Measurements from ENCODE around the gene RCAN3.

GRCh38 chr1:24586970-24587820 lies 84.6 kb downstream of the RCAN3 start:
- TF ChIP-seq, protein P1, sequence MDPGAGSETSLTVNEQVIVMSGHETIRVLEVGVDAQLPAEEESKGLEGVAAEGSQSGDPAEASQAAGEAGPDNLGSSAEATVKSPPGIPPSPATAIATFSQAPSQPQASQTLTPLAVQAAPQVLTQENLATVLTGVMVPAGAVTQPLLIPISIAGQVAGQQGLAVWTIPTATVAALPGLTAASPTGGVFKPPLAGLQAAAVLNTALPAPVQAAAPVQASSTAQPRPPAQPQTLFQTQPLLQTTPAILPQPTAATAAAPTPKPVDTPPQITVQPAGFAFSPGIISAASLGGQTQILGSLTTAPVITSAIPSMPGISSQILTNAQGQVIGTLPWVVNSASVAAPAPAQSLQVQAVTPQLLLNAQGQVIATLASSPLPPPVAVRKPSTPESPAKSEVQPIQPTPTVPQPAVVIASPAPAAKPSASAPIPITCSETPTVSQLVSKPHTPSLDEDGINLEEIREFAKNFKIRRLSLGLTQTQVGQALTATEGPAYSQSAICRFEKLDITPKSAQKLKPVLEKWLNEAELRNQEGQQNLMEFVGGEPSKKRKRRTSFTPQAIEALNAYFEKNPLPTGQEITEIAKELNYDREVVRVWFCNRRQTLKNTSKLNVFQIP (CRISPR knock-in tag; IDR thresholded peaks at IDR 0.05; ENCODE audit: borderline replicate concordance, low read depth), result no peak
- TF ChIP-seq, protein P2, sequence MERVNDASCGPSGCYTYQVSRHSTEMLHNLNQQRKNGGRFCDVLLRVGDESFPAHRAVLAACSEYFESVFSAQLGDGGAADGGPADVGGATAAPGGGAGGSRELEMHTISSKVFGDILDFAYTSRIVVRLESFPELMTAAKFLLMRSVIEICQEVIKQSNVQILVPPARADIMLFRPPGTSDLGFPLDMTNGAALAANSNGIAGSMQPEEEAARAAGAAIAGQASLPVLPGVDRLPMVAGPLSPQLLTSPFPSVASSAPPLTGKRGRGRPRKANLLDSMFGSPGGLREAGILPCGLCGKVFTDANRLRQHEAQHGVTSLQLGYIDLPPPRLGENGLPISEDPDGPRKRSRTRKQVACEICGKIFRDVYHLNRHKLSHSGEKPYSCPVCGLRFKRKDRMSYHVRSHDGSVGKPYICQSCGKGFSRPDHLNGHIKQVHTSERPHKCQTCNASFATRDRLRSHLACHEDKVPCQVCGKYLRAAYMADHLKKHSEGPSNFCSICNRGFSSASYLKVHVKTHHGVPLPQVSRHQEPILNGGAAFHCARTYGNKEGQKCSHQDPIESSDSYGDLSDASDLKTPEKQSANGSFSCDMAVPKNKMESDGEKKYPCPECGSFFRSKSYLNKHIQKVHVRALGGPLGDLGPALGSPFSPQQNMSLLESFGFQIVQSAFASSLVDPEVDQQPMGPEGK (CRISPR knock-in tag; IDR thresholded peaks at IDR 0.05; ENCODE audit: borderline replicate concordance), result no peak
- no peak for TF ChIP-seq ZNF8 (CRISPR knock-in tag; IDR thresholded peaks at IDR 0.05)
- no peak for TF ChIP-seq ZFP3 (CRISPR knock-in tag; IDR thresholded peaks at IDR 0.05)
- no peak for TF ChIP-seq TCF4 (CRISPR knock-in tag; IDR thresholded peaks at IDR 0.05; ENCODE audit: borderline replicate concordance)
- no peak for TF ChIP-seq SNAI2 (CRISPR knock-in tag; IDR thresholded peaks at IDR 0.05)
- TF ChIP-seq, protein P3, sequence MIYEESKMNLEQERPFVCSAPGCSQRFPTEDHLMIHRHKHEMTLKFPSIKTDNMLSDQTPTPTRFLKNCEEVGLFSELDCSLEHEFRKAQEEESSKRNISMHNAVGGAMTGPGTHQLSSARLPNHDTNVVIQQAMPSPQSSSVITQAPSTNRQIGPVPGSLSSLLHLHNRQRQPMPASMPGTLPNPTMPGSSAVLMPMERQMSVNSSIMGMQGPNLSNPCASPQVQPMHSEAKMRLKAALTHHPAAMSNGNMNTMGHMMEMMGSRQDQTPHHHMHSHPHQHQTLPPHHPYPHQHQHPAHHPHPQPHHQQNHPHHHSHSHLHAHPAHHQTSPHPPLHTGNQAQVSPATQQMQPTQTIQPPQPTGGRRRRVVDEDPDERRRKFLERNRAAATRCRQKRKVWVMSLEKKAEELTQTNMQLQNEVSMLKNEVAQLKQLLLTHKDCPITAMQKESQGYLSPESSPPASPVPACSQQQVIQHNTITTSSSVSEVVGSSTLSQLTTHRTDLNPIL (CRISPR knock-in tag; IDR thresholded peaks at IDR 0.05; ENCODE audit: low read depth), result no peak
- TF ChIP-seq, protein P4, sequence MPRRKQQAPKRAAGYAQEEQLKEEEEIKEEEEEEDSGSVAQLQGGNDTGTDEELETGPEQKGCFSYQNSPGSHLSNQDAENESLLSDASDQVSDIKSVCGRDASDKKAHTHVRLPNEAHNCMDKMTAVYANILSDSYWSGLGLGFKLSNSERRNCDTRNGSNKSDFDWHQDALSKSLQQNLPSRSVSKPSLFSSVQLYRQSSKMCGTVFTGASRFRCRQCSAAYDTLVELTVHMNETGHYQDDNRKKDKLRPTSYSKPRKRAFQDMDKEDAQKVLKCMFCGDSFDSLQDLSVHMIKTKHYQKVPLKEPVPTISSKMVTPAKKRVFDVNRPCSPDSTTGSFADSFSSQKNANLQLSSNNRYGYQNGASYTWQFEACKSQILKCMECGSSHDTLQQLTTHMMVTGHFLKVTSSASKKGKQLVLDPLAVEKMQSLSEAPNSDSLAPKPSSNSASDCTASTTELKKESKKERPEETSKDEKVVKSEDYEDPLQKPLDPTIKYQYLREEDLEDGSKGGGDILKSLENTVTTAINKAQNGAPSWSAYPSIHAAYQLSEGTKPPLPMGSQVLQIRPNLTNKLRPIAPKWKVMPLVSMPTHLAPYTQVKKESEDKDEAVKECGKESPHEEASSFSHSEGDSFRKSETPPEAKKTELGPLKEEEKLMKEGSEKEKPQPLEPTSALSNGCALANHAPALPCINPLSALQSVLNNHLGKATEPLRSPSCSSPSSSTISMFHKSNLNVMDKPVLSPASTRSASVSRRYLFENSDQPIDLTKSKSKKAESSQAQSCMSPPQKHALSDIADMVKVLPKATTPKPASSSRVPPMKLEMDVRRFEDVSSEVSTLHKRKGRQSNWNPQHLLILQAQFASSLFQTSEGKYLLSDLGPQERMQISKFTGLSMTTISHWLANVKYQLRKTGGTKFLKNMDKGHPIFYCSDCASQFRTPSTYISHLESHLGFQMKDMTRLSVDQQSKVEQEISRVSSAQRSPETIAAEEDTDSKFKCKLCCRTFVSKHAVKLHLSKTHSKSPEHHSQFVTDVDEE (CRISPR knock-in tag; IDR thresholded peaks at IDR 0.05), result no peak
- TF ChIP-seq BACH2 (CRISPR knock-in tag; IDR thresholded peaks at IDR 0.05; ENCODE audit: borderline replicate concordance), result no peak
- no peak for TF ChIP-seq OSR1 (CRISPR knock-in tag; IDR thresholded peaks at IDR 0.05)
- TF ChIP-seq ZFP30 (CRISPR knock-in tag; IDR thresholded peaks at IDR 0.05), result no peak
